RWPE2 (cell line): ENCODE measurements around the gene ANKS1B.
"Not testable (repeated sequence)": the region's sequence is repeated elsewhere in the genome, so short reads cannot be mapped to it uniquely, and the experiment has no call there.

ENCODE experiments used
- ATAC-seq: fragments of 200-7000 bp; cut with Tn5 transposase; 3 replicates; pipeline ENCODE4 v1.9.1; 2021; ENCODE audit warnings: low read depth
- DNase-seq: peaks from one replicate; pipeline ENCODE4 v3.0.0-alpha.2; 2020; ENCODE audit warnings: low spot score
- H3K27ac ChIP-seq: fragments of 450-650 bp; 2 replicates; pipeline ENCODE4 v1.5.1; 2017; ENCODE audit warnings: mild to moderate bottlenecking; ENCODE audit not compliant: poor library complexity, severe bottlenecking
- H3K27me3 ChIP-seq: fragments of 250-450 bp; sonication (Bioruptor Pico); 2 replicates; pipeline ENCODE4 v1.5.1; 2021; ENCODE audit warnings: mild to moderate bottlenecking, moderate library complexity; ENCODE audit not compliant: insufficient read depth, poor library complexity, severe bottlenecking
- H3K36me3 ChIP-seq: fragments of 250-450 bp; sonication (Bioruptor Pico); 2 replicates; pipeline ENCODE4 v1.5.1; 2020; ENCODE audit warnings: low read depth, mild to moderate bottlenecking, moderate library complexity
- H3K4me1 ChIP-seq: fragments of 250-450 bp; sonication (Bioruptor Pico); 2 replicates; pipeline ENCODE4 v1.5.1; 2021; ENCODE audit warnings: mild to moderate bottlenecking, moderate library complexity; ENCODE audit not compliant: insufficient read depth, poor library complexity, severe bottlenecking
- H3K4me3 ChIP-seq: fragments of 250-450 bp; sonication (Bioruptor Pico); 2 replicates; pipeline ENCODE4 v1.5.1; 2021; ENCODE audit warnings: mild to moderate bottlenecking, moderate library complexity; ENCODE audit not compliant: severe bottlenecking
- H3K9me3 ChIP-seq: fragments of 250-450 bp; sonication (Bioruptor Pico); 2 replicates; pipeline ENCODE4 v1.5.1; 2021; ENCODE audit warnings: mild to moderate bottlenecking, moderate library complexity; ENCODE audit not compliant: severe bottlenecking
- CTCF ChIP-seq: fragments of 450-650 bp; IDR thresholded peaks from one replicate; pipeline ENCODE4 v1.5.1; 2017; ENCODE audit warnings: mild to moderate bottlenecking, moderate library complexity; ENCODE audit not compliant: poor library complexity, severe bottlenecking

The ANKS1B gene

DNA sequence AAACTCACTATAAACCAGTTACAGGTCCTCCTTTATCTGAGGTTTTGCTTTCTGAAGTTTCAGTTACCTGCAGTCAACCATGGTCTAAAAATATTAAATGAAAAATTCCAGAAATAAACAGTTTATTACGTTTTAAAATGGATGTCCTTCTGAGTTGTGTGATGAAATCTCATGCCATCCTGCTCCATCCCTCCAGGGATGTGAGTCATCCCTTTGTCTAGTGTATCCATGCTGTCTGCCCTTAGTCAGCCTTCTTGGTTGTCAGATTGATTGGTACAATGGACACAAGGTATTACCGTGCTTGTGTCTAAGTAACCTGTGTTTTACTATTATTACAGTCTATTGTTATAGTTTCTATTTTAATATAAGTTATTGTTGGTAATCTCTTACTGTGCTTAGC is 1011.3 kb downstream of the ANKS1B start:
- Histone ChIP-seq H3K4me1 (peaks cover 2% of the 10 kb centered on the region), H3K4me3 (no peak overlapping the region), H3K27ac (no peak overlapping the region), H3K36me3 (no peaks in the 10 kb centered on the region), H3K27me3 (no peaks in the 10 kb centered on the region), H3K9me3 (no peaks in the 10 kb centered on the region)
- DNase-seq (no peak), ATAC-seq (peak; percentile 99)
- no peak for TF ChIP-seq CTCF

DNA sequence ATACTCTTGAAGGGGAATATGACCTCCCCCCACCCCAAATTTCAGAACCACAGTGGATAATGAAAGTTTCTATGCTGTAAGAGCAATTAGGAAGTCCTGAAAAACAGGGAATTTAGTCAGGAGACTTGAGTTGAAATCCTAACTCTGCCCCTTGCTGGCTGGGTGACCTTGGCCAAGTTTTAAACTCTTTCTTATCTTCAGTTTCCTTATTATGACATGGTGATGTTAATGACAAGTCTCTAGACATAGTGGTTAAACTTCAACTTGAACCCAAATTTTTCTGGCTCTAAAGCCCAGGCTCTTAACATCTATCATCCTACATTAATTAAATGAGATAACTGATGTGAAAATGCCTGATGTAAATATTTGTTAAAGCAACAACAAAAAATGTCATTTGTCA is 1013.8 kb downstream of the ANKS1B start:
- H3K36me3 ChIP-seq = no peaks in the 10 kb centered on the region
- no peaks in the 10 kb centered on the region for H3K9me3 ChIP-seq
- TF ChIP-seq CTCF = no peak
- no peak overlapping the region for H3K27ac ChIP-seq
- ATAC-seq (no peak), DNase-seq (no peak)
- no peak overlapping the region for H3K4me3 ChIP-seq
- H3K27me3 ChIP-seq = no peaks in the 10 kb centered on the region
- H3K4me1 ChIP-seq = peaks cover 2% of the 10 kb centered on the region

- Histone ChIP-seq H3K9me3 (no peaks in the 10 kb centered on the region), H3K4me3 (no peak overlapping the region), H3K36me3 (no peaks in the 10 kb centered on the region), H3K27ac (no peak overlapping the region), H3K4me1 (peaks cover 2% of the 10 kb centered on the region), H3K27me3 (no peaks in the 10 kb centered on the region)
- ATAC-seq = no peak
- TF ChIP-seq CTCF = no peak
- no peak for DNase-seq
Measured at GRCh38 chr12:98970210-98970609, 1014.5 kb downstream of the ANKS1B start.

DNA sequence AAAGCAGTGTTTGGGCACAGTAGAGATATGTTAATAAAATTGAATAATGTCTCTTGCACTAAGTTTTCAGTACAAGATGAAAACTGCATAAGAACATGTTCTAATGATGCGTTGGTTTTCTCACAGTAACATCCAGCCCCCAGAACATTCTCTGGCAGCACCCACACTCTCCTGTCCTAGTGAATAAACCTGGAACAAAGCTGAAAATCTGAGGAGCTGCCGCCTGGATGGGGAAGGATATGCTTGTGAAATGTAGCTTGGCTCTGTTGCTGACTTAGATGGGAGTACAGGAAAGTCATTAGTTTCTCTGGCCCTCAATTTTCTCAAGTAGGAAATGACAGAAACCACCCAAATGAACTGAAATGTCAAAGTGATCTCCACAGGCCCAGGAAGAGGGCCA is 1015.8 kb downstream of the ANKS1B start:
- Histone ChIP-seq H3K27me3 (no peaks in the 10 kb centered on the region), H3K36me3 (no peaks in the 10 kb centered on the region), H3K4me3 (no peak overlapping the region), H3K27ac (no peak overlapping the region), H3K9me3 (no peaks in the 10 kb centered on the region), H3K4me1 (peaks cover 2% of the 10 kb centered on the region)
- DNase-seq (no peak), ATAC-seq (no peak)
- TF ChIP-seq CTCF = no peak

DNA sequence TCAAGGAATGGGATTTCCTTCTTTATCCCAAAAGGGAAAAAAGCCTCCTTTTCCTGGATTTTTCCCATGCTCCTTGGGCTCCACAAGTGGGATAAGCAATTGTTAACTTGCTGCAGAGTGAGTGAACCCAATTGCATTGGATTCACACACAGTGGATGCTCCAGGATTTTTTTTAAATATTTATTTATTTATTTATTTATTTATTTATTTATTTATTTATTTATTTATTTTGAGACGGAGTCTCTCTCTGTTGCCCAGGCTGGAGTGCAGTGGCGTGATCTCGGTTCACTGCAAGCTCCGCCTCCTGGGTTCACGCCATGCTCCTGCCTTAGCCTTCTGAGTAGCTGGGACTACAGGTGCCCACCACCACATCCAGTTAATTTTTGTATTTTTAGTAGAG is 1027.6 kb downstream of the ANKS1B start:
- H3K27me3 ChIP-seq, H3K36me3 ChIP-seq, DNase-seq, H3K27ac ChIP-seq, H3K4me3 ChIP-seq, ATAC-seq, H3K9me3 ChIP-seq, H3K4me1 ChIP-seq: not testable (repeated sequence)
